Breast epithelium (tissue), 3 donors: ENCODE data around the gene COL4A2.

Source experiments
- CTCF ChIP-seq, 3 donors: fragments of 450-650 bp; IDR thresholded peaks; one replicate each; pipeline ENCODE4 v1.5.1; 2016 to 2017; ENCODE audit warnings: antibody characterized with exemption in 3 of 3, mild to moderate bottlenecking in 3 of 3, moderate library complexity in 3 of 3
- POLR2A ChIP-seq: fragments of 450-650 bp; IDR thresholded peaks from one replicate; pipeline ENCODE4 v1.6.1; 2016; ENCODE audit warnings: antibody characterized with exemption, mild to moderate bottlenecking, moderate library complexity

GRCh38 chr13:110436786-110437370 is 129.8 kb downstream of the COL4A2 start:
- TF ChIP-seq POLR2A, result no peak
- no peak for TF ChIP-seq CTCF (IDR thresholded peaks at IDR 0.05)
